ENCODE results near the gene BSPRY. TPM values are rescaled to one million over a fixed set of nuclear protein-coding genes. Genes with fewer than 3 reads are reported as not detected.

BSPRY gene
- total RNA-seq, 1 experiment from 2014 or later, result 6.4 TPM

GRCh38 chr9:113399646-113400200, 50.4 kb downstream of the BSPRY start:
- H3K27me3 Mint-ChIP-seq (ENCODE audit: low read depth), result no peaks in the 10 kb centered on the region
- TF ChIP-seq ZNF416 (CRISPR knock-in tag; IDR thresholded peaks at IDR 0.05) (no peak), PRDM15 (CRISPR knock-in tag; IDR thresholded peaks at IDR 0.05) (no peak), E2F1 (CRISPR knock-in tag; IDR thresholded peaks at IDR 0.05) (no peak), HMGXB4 (CRISPR knock-in tag; IDR thresholded peaks at IDR 0.05) (no peak), PREB (CRISPR knock-in tag; IDR thresholded peaks at IDR 0.05; ENCODE audit: borderline replicate concordance) (no peak), SP1 (CRISPR knock-in tag; conservative IDR thresholded peaks at IDR 0.05) (no peak), FOXP4 (CRISPR knock-in tag; IDR thresholded peaks at IDR 0.05) (no peak), STAT6 (CRISPR knock-in tag; conservative IDR thresholded peaks at IDR 0.05; ENCODE audit: low read depth) (no peak), ZNF232 (CRISPR knock-in tag; IDR thresholded peaks at IDR 0.05) (no peak), JAZF1 (CRISPR knock-in tag; IDR thresholded peaks at IDR 0.05) (no peak), NFYB (CRISPR knock-in tag; conservative IDR thresholded peaks at IDR 0.05; ENCODE audit: low read depth) (no peak), TCF7 (CRISPR knock-in tag; IDR thresholded peaks at IDR 0.05; ENCODE audit: low read depth) (no peak), GRHL2 (CRISPR knock-in tag; IDR thresholded peaks at IDR 0.05; ENCODE audit: insufficient replicate concordance, severe bottlenecking) (no peak), NFE2L1 (CRISPR knock-in tag; IDR thresholded peaks at IDR 0.05) (no peak), TEAD1 (CRISPR knock-in tag; IDR thresholded peaks at IDR 0.05) (no peak), NR2C2 (CRISPR knock-in tag; IDR thresholded peaks at IDR 0.05) (no peak), SMAD3 (CRISPR knock-in tag; IDR thresholded peaks at IDR 0.05; ENCODE audit: borderline replicate concordance) (no peak), ZNF317 (CRISPR knock-in tag; IDR thresholded peaks at IDR 0.05; ENCODE audit: borderline replicate concordance, low read depth) (no peak)
- H3K4me3 Mint-ChIP-seq, result peak overlapping the region; percentile 85
- ATAC-seq (no peak), DNase-seq (ENCODE audit: low spot score) (no peak)
- POLR2A ChIA-PET, result no interaction called here
- H3K36me3 Mint-ChIP-seq, result no peaks in the 10 kb centered on the region
- H3K4me1 Mint-ChIP-seq, result peaks cover 14% of the 10 kb centered on the region
- H3K9me3 Mint-ChIP-seq, result no peaks in the 10 kb centered on the region
- CTCF ChIA-PET, result interaction anchor here (1.0 to 2.1 kb wide), 4 partner anchors 10 to 191 kb away, joined by 3 to 12 read pairs (median 4); partner anchors contain the start of genes CDC26 and PRPF4
- H3K27ac Mint-ChIP-seq, result no peak overlapping the region

Measured in WTC11 (cell line).